H1 (cell line): Measurements from ENCODE around the gene MRPS31. TPM values are rescaled to one million over a fixed set of nuclear protein-coding genes. Genes with fewer than 3 reads are reported as not detected.
A peak's percentile ranks its signal among the peaks of the same experiment; 100 is the strongest.
"Not testable (repeated sequence)": the region's sequence is repeated elsewhere in the genome, so short reads cannot be mapped to it uniquely, and the experiment has no call there.

Experiments used
- CTCF ChIA-PET: fragments of 300-600 bp; sonication (Branson Sonifier 250); formaldehyde crosslinking; loops from one replicate; lab custom pipeline; 2021; ENCODE audit not compliant: partially characterized antibody; lab: Charles Lee
- POLR2A ChIA-PET: fragments of 300-600 bp; sonication (Branson Sonifier 250); formaldehyde crosslinking; loops from one replicate; lab custom pipeline; 2021; ENCODE audit warnings: inconsistent platforms; ENCODE audit not compliant: partially characterized antibody; lab: Charles Lee
- DNase-seq, 2 experiments: peaks; one replicate each; pipeline versions ENCODE4 v3.0.0 to v3.0.0-alpha.2; 2010 to 2022; ENCODE audit warnings: low spot score in 2 of 2, low read depth in 1 of 2, mixed read lengths in 1 of 2
- FAIRE-seq: peaks from 2 replicates; lab custom pipeline; 2011; peaks lifted over from hg19 to GRCh38; lab: Jason Lieb, UNC
- H2AFZ ChIP-seq: 2 replicates; pipeline ENCODE4 v1.8.1; 2012; ENCODE audit warnings: low read length, inconsistent platforms
- H2AK5ac ChIP-seq: 2 replicates; pipeline ENCODE4 v1.6.1; 2013; ENCODE audit warnings: low read depth, low read length
- H2BK120ac ChIP-seq: replicated peaks from 2 replicates; pipeline ENCODE3; 2013; ENCODE audit warnings: low read depth, low read length, inconsistent platforms
- H2BK12ac ChIP-seq: 2 replicates; pipeline ENCODE4 v1.6.1; 2013; ENCODE audit warnings: low read depth, low read length
- H2BK15ac ChIP-seq: 2 replicates; pipeline ENCODE4 v1.6.1; 2013; ENCODE audit warnings: low read length
- H2BK20ac ChIP-seq: 2 replicates; pipeline ENCODE4 v1.6.1; 2013; ENCODE audit warnings: low read length
- H2BK5ac ChIP-seq: 2 replicates; pipeline ENCODE4 v1.6.1; 2013; ENCODE audit warnings: low read depth, low read length
- H3K14ac ChIP-seq: 2 replicates; pipeline ENCODE4 v1.6.1; 2013; ENCODE audit warnings: inconsistent platforms; ENCODE audit not compliant: insufficient read length
- H3K18ac ChIP-seq: 2 replicates; pipeline ENCODE4 v1.6.1; 2013; ENCODE audit warnings: low read length; ENCODE audit errors: extremely low read depth
- H3K23ac ChIP-seq: 2 replicates; pipeline ENCODE4 v1.6.1; 2013; ENCODE audit warnings: inconsistent platforms; ENCODE audit not compliant: insufficient read length
- H3K23me2 ChIP-seq: 2 replicates; pipeline ENCODE4 v1.6.1; 2013; ENCODE audit warnings: low read depth, low read length
- H3K27ac ChIP-seq: 2 replicates; pipeline ENCODE4 v1.6.1; 2011; ENCODE audit warnings: low read depth, low read length, inconsistent platforms
- H3K27me3 ChIP-seq, 4 experiments: replicated peaks in 1 of 4; 1 replicate in 1 of 4; 2 replicates in 3 of 4; pipeline versions ENCODE4 v1.6.1 to v1.8.1; 2011 to 2013; ENCODE audit warnings: low read length in 3 of 4, mild to moderate bottlenecking in 3 of 4, inconsistent platforms in 2 of 4, mixed read lengths in 2 of 4, moderate library complexity in 1 of 4; ENCODE audit not compliant: control insufficient read depth in 3 of 4, insufficient read depth in 3 of 4; ENCODE audit errors: extremely low read depth in 1 of 4
- H3K36me3 ChIP-seq, 4 experiments: 2 replicates each; pipeline versions ENCODE4 v1.6.1 to v1.8.1; 2011 to 2013; ENCODE audit warnings: mild to moderate bottlenecking in 4 of 4, low read length in 3 of 4, moderate library complexity in 2 of 4, control low read depth in 1 of 4, inconsistent platforms in 1 of 4; ENCODE audit not compliant: insufficient read depth in 4 of 4, control insufficient read depth in 2 of 4
- H3K4ac ChIP-seq: replicated peaks from 2 replicates; pipeline ENCODE3; 2013; ENCODE audit warnings: low read length, low read depth, mixed read lengths, inconsistent platforms; ENCODE audit not compliant: insufficient read length
- H3K4me1 ChIP-seq, 4 experiments: replicated peaks in 1 of 4; 1 replicate in 1 of 4; 2 replicates in 3 of 4; pipeline versions ENCODE4 v1.6.1 to v1.8.1; 2011 to 2013; ENCODE audit warnings: low read length in 3 of 4, inconsistent platforms in 2 of 4, mixed read lengths in 1 of 4; ENCODE audit not compliant: insufficient read depth in 4 of 4, control insufficient read depth in 3 of 4
- H3K4me2 ChIP-seq, 2 experiments: 2 replicates each; pipeline versions ENCODE4 v1.6.1 to v1.8.1; 2011 to 2013; ENCODE audit warnings: low read depth in 2 of 2, low read length in 2 of 2, control low read depth in 1 of 2, inconsistent platforms in 1 of 2, mild to moderate bottlenecking in 1 of 2; ENCODE audit not compliant: insufficient read depth in 1 of 2
- H3K4me3 ChIP-seq, 4 experiments: fragments of 200-600, 300-600 bp in 1 of 4; sonication (generic), shearing (Covaris generic), sonication (Bioruptor Twin) in 1 of 4; 2 replicates each; pipeline versions ENCODE4 v1.5.1 to v1.8.1; 2011 to 2016; ENCODE audit warnings: low read length in 4 of 4, low read depth in 3 of 4, control low read depth in 2 of 4, inconsistent platforms in 2 of 4, mild to moderate bottlenecking in 2 of 4, mixed read lengths in 1 of 4, moderate library complexity in 1 of 4; ENCODE audit not compliant: insufficient read depth in 2 of 4; ENCODE audit errors: extremely low read depth in 1 of 4
- H3K56ac ChIP-seq: replicated peaks from 2 replicates; pipeline ENCODE3; 2013; ENCODE audit warnings: low read depth, mild to moderate bottlenecking, mixed read lengths, low read length, inconsistent platforms; ENCODE audit not compliant: insufficient read length
- H3K79me1 ChIP-seq: 2 replicates; pipeline ENCODE4 v1.6.1; 2013; ENCODE audit warnings: low read depth, low read length, control low read depth
- H3K79me2 ChIP-seq, 2 experiments: 2 replicates each; pipeline versions ENCODE4 v1.6.1 to v1.8.1; 2012 to 2013; ENCODE audit warnings: low read length in 2 of 2, mild to moderate bottlenecking in 2 of 2, inconsistent platforms in 1 of 2; ENCODE audit not compliant: insufficient read depth in 2 of 2, control insufficient read depth in 1 of 2
- H3K9ac ChIP-seq, 4 experiments: replicated peaks in 1 of 4; 1 replicate in 1 of 4; 2 replicates in 3 of 4; pipeline versions ENCODE4 v1.6.1 to v1.8.1; 2011 to 2013; ENCODE audit warnings: low read depth in 3 of 4, low read length in 3 of 4, control low read depth in 2 of 4, mild to moderate bottlenecking in 2 of 4, moderate library complexity in 2 of 4, inconsistent platforms in 1 of 4; ENCODE audit errors: extremely low read depth in 1 of 4
- H3K9me3 ChIP-seq, 2 experiments: 2 replicates each; pipeline versions ENCODE4 v1.6.1 to v1.8.1; 2012 to 2013; ENCODE audit warnings: mild to moderate bottlenecking in 2 of 2, moderate library complexity in 2 of 2, control low read depth in 1 of 2, inconsistent platforms in 1 of 2, low read depth in 1 of 2, low read length in 1 of 2, mixed read lengths in 1 of 2; ENCODE audit not compliant: insufficient read depth in 2 of 2
- H4K20me1 ChIP-seq, 2 experiments: replicated peaks in 1 of 2; 2 replicates each; pipeline versions ENCODE3 to v1.8.1; 2011 to 2013; ENCODE audit warnings: inconsistent platforms in 2 of 2, low read length in 2 of 2, mild to moderate bottlenecking in 1 of 2; ENCODE audit not compliant: insufficient read depth in 2 of 2, control insufficient read depth in 1 of 2
- H4K5ac ChIP-seq: 2 replicates; pipeline ENCODE4 v1.6.1; 2013; ENCODE audit warnings: low read length, low read depth, mixed read lengths, inconsistent platforms; ENCODE audit not compliant: insufficient read length
- H4K8ac ChIP-seq: 2 replicates; pipeline ENCODE4 v1.8.0; 2013; ENCODE audit warnings: mild to moderate bottlenecking, moderate library complexity, low read length, inconsistent platforms; ENCODE audit not compliant: insufficient read depth; ENCODE audit errors: extremely low read depth
- H4K91ac ChIP-seq: replicated peaks from 2 replicates; pipeline ENCODE3; 2013; ENCODE audit warnings: low read length, mixed read lengths, inconsistent platforms; ENCODE audit not compliant: insufficient read length
- WGBS, 2 experiments: shearing (Covaris generic) in 1 of 2; methylation state at CpG; one replicate each; pipeline versions ENCODE4 v1.1.6 to v1.1.7; 2013 to 2015; ENCODE audit warnings: low lambda C conversion rate in 2 of 2, mixed read lengths in 2 of 2, inconsistent platforms in 1 of 2, low coverage in 1 of 2, missing lambda C conversion rate in 1 of 2; ENCODE audit not compliant: insufficient replicate concordance in 2 of 2, insufficient coverage in 1 of 2, insufficient read length in 1 of 2; ENCODE audit errors: extremely low coverage in 1 of 2, missing lambda C conversion rate in 1 of 2; 5-methylcytosine and 5-hydroxymethylcytosine counted together
- polyA plus RNA-seq, 7 experiments: library from polyadenylated mRNA; depleted of rRNA in 3 of 7; stranded (reverse) in 5 of 7; unstranded in 2 of 7; fragments of >200 nt in 5 of 7; fragments of 200-250 nt in 2 of 7; gene quantifications; 1 replicate in 5 of 7; 2 replicates in 1 of 7; 4 replicates in 1 of 7; pipeline versions ENCODE4 v1.2.1 to v1.2.3, GENCODE V29; 2011 to 2013; ENCODE audit warnings: missing spikeins in 2 of 7, mixed read lengths in 2 of 7
- total RNA-seq: library from RNA; stranded (reverse); fragmentation: NEBNext Ultra II Directional; extraction: Animal tissue kit (Norgen Biotek cat#: 25700); gene quantifications from 2 replicates; pipeline ENCODE4 v1.2.1, GENCODE V29; 2021

The MRPS31 gene
- total and polyA plus RNA-seq, 2 of the 8 experiments (the other 6 are each of a cell fraction or from before 2014, with no cell fraction given) = 13.6 to 33.3 TPM

GRCh38 chr13:40714433-40714832 is 56.6 kb downstream of the MRPS31 start:
- H3K18ac ChIP-seq, H3K4me2 ChIP-seq, H2BK12ac ChIP-seq, H3K79me1 ChIP-seq, H4K20me1 ChIP-seq, H3K23ac ChIP-seq, H2AK5ac ChIP-seq, H3K23me2 ChIP-seq, H2BK20ac ChIP-seq, H2BK15ac ChIP-seq, H2AFZ ChIP-seq, H3K27ac ChIP-seq, H3K36me3 ChIP-seq, H3K27me3 ChIP-seq, H3K79me2 ChIP-seq, H3K4me1 ChIP-seq, H4K91ac ChIP-seq, H3K14ac ChIP-seq, H3K56ac ChIP-seq, H3K4me3 ChIP-seq, DNase-seq, H3K4ac ChIP-seq, H2BK120ac ChIP-seq, H4K5ac ChIP-seq, H4K8ac ChIP-seq, H2BK5ac ChIP-seq, POLR2A ChIA-PET, H3K9ac ChIP-seq: not testable (repeated sequence)
- CTCF ChIA-PET = interaction anchor here (0.9 kb wide), 1 partner anchor 399 kb away, joined by 3 read pairs; no protein-coding TSS in a partner anchor
- FAIRE-seq = peak; percentile 13
- WGBS, 2 experiments = no CpG with 5 or more reads among the region's 1 CpG
- H3K9me3 ChIP-seq = peaks cover 5 to 12% of the 10 kb centered on the region in 2 experiments; a peak in 3 of 4 replicates
